Endothelial cell of umbilical vein (primary cell): ENCODE measurements around the gene POLR3G.

ENCODE experiments used
- CTCF ChIP-seq, 2 donors: IDR thresholded peaks; 1 replicate in 1 of 2; 2 replicates in 1 of 2; pipeline ENCODE4 v1.5.1; 2011; ENCODE audit warnings: low read length in 2 of 2, mild to moderate bottlenecking in 2 of 2, moderate library complexity in 2 of 2, control low read depth in 1 of 2, inconsistent platforms in 1 of 2, low read depth in 1 of 2; ENCODE audit not compliant: insufficient read depth in 1 of 2; ENCODE audit errors: extremely low read depth in 1 of 2
- MAX ChIP-seq: IDR thresholded peaks from 2 replicates; pipeline ENCODE4 v1.6.1; 2011; ENCODE audit not compliant: insufficient read depth, insufficient read length
- MYC ChIP-seq: IDR thresholded peaks from one replicate; pipeline ENCODE4 v1.6.1; 2011; ENCODE audit warnings: mild to moderate bottlenecking, low read depth, low read length
- POLR2AphosphoS5 ChIP-seq: IDR thresholded peaks from 2 replicates; pipeline ENCODE4 v1.6.1; 2012; ENCODE audit warnings: low read depth, mild to moderate bottlenecking, control low read depth, low read length, moderate library complexity; ENCODE audit not compliant: insufficient read depth

- TF ChIP-seq POLR2AphosphoS5 (no peak), CTCF (IDR thresholded peaks at IDR 0.05; ENCODE audit: extremely low read depth in 1 of 2, insufficient read depth in 1 of 2, low read depth in 1 of 2, low read length in 2 of 2) (no peak), MYC (no peak), MAX (no peak)
Observed at GRCh38 chr5:90542827-90543519, 68.3 kb downstream of the POLR3G start.
